HG02852 (cell line): ENCODE measurements around the gene BTG2.
"Not testable (repeated sequence)": the region's sequence is repeated elsewhere in the genome, so short reads cannot be mapped to it uniquely, and the experiment has no call there.

Experiments used
- ATAC-seq: cut with Tn5 transposase; IDR thresholded peaks from one replicate; pipeline ENCODE4 v1.9.1; 2021; ENCODE audit warnings: mild to moderate bottlenecking, moderate library complexity; ENCODE audit not compliant: unreplicated experiment

The BTG2 gene, protein sequence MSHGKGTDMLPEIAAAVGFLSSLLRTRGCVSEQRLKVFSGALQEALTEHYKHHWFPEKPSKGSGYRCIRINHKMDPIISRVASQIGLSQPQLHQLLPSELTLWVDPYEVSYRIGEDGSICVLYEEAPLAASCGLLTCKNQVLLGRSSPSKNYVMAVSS

GRCh38 chr1:203304919-203305808, at the start of gene BTG2:
TSS of gene BTG2 (plus strand) at chr1:203305519. CDS start at chr1:203305607, 88 bp downstream.
- peak; percentile 73 for ATAC-seq

DNA sequence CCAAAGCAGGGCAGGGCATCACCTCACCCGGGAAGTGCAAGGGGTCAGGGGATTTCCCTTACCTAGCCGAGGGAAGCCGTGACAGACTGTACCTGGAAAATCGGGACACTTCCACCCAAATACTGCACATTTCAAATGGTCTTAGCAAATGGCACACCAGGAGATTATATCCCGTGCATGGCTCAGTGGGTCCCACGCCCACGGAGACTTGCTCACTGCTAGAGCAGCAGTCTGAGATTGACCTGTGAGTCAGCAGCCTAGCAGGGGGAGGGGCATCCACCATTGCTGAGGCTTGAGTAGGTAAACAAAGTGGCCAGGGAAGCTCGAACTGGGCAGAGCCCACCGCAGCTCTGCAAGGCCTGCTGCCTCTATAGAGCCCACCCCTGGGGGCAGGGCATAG, 48.7 kb upstream of the BTG2 start:
- ATAC-seq: not testable (repeated sequence)

DNA sequence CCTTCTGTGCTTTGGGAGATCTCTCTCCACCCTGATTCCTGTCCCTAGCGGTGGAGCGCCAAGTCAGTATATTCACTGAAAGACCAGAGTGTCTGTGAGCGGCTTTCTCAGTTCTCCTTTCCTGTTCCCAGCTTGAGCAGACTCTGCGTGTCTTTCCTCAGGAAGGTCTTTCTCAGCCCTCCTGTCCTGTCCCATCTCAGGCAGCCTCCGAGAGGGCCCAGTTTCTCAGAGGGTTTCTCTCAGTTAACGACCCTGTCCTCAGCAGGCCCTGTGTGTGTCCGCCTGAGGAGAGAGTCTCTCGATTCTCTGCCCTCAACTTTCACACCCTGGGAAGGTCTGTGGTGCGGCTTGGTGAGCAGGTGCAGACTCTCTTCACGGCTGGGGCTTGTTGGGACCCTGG, 41.8 kb upstream of the BTG2 start:
- no peak for ATAC-seq

DNA sequence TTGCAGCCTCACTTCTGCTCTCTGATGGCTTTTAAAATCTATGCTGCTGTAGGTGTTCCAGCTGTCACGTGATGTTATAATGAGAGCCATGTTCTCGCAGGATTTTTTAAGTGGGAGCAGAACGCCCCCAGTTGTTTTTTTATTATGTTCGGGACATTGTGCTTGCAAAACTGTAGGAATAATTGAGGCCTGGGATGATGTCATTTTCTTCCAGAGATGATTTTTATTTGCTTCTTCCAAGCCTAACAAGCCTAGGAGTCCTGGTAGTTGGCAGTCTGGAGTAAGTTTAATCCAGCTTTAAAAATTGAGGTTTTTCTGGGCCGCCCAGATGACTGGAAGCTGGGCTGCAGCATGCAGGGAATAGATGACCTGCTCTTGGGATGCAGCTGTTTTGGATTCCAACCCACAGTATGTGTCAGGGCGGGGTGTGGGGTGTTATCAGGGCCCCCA, 41.2 kb upstream of the BTG2 start:
- ATAC-seq: no peak

DNA sequence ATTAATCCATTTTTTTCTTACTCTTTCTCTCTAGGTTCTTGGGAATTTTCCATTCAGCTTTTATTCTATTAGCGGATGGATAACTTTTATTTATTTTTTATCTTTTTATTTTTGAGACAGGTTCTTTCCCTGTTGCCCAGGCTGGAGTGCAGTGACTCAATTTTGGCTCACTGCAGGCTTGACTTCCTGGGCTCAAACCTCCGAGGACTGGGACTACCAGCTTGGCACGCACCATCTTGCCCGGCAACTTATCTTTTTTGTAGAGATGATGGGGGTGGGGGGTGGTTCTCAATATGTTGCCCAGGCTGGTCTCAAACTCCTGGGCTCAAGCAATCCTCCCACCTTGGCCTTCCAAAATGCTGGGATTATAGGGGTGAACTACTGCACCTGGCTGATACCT, 39.8 kb upstream of the BTG2 start:
- ATAC-seq: no peak

GRCh38 chr1:203266140-203266539, 39.2 kb upstream of the BTG2 start:
- ATAC-seq: not testable (repeated sequence)

DNA sequence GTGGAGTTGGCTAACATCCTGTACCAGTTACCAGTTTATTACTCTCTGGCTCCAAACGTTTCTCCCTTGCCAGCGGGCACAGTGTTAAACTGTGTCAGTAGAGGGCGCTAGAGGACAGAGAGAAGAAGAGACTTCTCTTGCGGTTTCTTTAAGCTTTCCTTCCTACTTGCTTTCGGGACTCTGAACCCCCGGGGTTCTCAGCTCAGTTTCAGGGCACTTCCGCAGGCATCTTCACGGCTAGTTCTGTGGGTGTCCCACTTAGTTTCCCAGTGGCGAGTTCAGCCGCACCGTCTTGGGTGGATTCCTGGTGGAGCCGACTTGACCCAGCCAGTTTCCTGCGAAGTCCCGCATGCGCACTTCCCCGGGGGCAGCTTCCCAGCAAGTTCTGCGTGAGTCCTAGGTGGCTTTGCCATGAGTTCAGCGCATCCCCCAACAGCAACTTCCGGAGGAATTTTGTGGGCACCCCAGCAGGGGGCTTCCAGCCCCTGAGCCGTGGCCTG, 37.9 kb upstream of the BTG2 start:
- no peak for ATAC-seq

- no peak for ATAC-seq
These were observed 37.4 kb upstream of the BTG2 start for GRCh38 chr1:203267912-203268311.

GRCh38 chr1:203268901-203269653, 36.2 kb upstream of the BTG2 start:
- no peak for ATAC-seq

- no peak for ATAC-seq
These were observed 35.7 kb upstream of the BTG2 start for GRCh38 chr1:203269654-203270020.

- no peak for ATAC-seq
These were observed 34.9 kb upstream of the BTG2 start for GRCh38 chr1:203270448-203270847.

GRCh38 chr1:203271018-203271743, 34.1 kb upstream of the BTG2 start:
- peak; percentile 35 for ATAC-seq

DNA sequence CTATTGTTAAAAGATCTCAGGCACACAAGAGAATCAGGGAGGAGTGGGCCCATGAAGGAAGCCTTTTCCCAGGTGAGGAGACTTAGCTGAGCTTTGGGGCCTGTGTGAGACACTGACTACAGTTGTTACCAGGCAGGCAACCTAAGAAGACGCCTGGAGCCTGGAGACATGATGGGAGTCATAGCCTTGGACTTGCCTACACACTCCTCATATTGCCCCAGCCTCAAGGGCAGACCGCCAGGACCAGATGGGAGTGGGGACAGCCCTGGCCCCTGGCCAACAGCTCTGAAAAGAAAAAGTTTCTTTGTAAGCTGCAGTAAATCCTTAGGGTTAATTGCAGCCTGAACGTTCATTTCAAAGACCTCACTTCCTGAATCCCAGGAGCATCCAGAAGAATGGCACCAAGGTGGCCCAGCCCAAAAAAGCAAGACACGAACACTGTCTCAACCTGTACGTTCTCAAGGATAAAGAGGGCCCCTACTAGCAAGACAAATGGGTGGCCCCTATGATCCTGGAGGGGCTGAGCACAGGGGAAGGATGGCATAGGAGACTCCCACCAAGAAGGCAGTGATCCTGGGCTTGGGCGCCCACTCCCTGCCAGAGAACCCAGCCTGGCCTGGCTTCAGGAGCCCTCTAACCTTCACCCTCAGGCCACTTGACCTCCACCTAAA, 33.2 kb upstream of the BTG2 start:
- no peak for ATAC-seq

GRCh38 chr1:203272633-203273205, 32.6 kb upstream of the BTG2 start:
- ATAC-seq: no peak

GRCh38 chr1:203273206-203273868, 32.0 kb upstream of the BTG2 start:
- ATAC-seq: peak; percentile 62

DNA sequence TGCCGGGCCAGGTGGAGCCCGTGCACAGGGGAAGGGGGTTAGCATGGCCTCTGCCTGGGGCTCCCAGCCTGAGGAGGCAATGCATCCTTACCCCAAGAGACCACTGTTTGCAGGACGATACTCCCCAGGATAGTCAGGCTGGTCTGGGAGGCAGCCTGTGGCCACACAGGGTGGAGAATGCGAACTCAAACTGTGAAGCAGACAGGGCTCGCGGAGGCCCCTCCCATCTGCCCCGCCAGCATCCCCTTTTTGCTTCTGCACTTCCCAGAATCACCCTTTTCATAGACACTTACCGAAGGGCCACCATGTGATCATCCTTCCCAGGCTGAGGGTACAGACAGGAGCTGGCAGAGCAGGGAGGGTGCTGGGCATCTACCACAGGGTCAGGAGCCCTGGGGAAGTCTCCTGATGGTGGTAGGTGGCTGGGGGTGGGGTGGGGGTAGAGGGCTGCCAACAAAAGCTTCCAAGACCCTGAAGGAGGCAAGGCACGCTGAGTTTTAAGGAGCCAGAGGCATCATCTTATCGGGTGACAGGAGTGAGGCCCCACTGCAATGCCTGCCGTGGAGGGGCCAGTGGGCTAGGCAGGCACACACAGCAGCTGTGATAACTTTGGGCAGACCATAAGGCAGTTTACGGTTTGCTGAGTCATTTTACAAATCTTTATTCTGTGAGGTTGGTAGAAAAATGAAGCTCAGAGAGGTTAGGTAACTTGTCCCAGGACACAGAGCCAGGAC, 31.3 kb upstream of the BTG2 start:
- no peak for ATAC-seq

GRCh38 chr1:203274603-203275381, 30.5 kb upstream of the BTG2 start:
- ATAC-seq: no peak
